Measurements from ENCODE around the gene EFEMP1. TPM values are rescaled to one million over a fixed set of nuclear protein-coding genes. Genes with fewer than 3 reads are reported as not detected.
A peak's percentile ranks its signal among the peaks of the same experiment; 100 is the strongest.

Gene EFEMP1
- total and polyA plus RNA-seq, 8 donors: 101 to 346 (median 151) TPM

GRCh38 chr2:55843994-55844345 is 79.6 kb downstream of the EFEMP1 start:
- Histone ChIP-seq H3K4me3 (no peak overlapping the region), H3K9me3 (peaks cover 0 to 2% of the 10 kb centered on the region in 2 donors), H3K27ac (peak overlapping the region; percentile 64 to 76), H3K4me1 (peaks cover 8 to 34% of the 10 kb centered on the region in 2 donors), H3K36me3 (no peaks in the 10 kb centered on the region), H3K27me3 (no peaks in the 10 kb centered on the region)
- intact Hi-C loops (cut with DNase I): no loop called here
- ATAC-seq: no peak
- no peak for DNase-seq
- no peak for TF ChIP-seq CTCF (IDR thresholded peaks at IDR 0.05)

DNA sequence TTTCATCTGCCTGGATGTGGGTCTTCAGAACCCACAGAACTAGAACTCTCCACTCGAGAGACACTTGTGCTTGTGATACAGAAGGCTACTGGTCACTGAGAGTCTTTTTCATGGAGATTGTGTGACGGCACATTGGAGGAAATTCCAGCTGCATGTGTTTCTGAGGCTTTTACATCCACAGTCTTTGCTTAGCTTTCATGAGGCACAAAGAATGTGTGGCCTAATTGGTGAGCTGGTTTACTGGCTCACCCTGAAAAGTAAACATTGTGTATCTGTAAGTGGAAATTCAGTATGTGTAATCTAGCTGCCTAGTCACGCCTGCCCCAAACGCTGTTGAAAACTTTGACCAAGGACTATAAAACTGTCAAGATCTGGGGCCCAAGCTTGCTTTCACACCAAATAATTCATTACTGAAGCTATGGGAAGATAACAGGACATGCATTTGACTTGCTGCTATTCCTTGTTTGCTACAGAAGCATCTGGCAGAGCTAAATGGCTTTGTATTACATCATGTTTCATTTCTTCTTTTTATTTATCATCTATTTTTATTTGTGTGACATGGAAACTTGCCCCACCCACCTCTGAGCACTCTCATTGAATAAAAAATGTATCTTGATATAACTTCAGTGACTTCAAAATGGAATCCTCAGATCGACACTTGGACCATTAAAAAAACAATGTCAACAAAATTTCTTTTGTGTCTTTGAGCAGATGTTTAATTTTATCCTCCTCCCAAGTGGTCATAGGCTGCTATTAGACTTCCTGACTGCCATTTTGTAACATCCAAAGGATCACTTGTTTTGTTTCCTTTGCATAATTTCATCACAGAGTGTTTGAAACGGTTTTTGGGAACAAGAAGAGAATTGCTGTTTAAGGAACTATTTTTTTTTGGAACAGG is 80.2 kb downstream of the EFEMP1 start:
- Histone ChIP-seq H3K27me3 (no peaks in the 10 kb centered on the region), H3K27ac (peak overlapping the region; percentile 64 to 76), H3K4me3 (no peak overlapping the region), H3K4me1 (peaks cover 8 to 34% of the 10 kb centered on the region in 2 donors), H3K9me3 (peaks cover 0 to 2% of the 10 kb centered on the region in 2 donors), H3K36me3 (no peaks in the 10 kb centered on the region)
- no peak for TF ChIP-seq CTCF (IDR thresholded peaks at IDR 0.05)
- intact Hi-C loops (cut with DNase I): no loop called here
- peak in 3 of 4 donors; percentile 54 to 76 (median 60) for DNase-seq
- ATAC-seq: peak; percentile 82

- peaks cover 8 to 34% of the 10 kb centered on the region in 2 donors for H3K4me1 ChIP-seq
- no peaks in the 10 kb centered on the region for H3K27me3 ChIP-seq
- peak overlapping the region; percentile 39 to 64 for H3K27ac ChIP-seq
- intact Hi-C loops (cut with DNase I): no loop called here
- ATAC-seq (no peak), DNase-seq (no peak)
- no peak for TF ChIP-seq CTCF (IDR thresholded peaks at IDR 0.05)
- no peaks in the 10 kb centered on the region for H3K36me3 ChIP-seq
- H3K9me3 ChIP-seq: peaks cover 0 to 2% of the 10 kb centered on the region in 2 donors
- H3K4me3 ChIP-seq: no peak overlapping the region
Measured at GRCh38 chr2:55842046-55842445, 81.5 kb downstream of the EFEMP1 start.

GRCh38 chr2:55840460-55840859 is 83.1 kb downstream of the EFEMP1 start:
- Histone ChIP-seq H3K36me3 (no peaks in the 10 kb centered on the region), H3K4me1 (peaks cover 8 to 34% of the 10 kb centered on the region in 2 donors), H3K9me3 (no peaks in the 10 kb centered on the region), H3K27ac (peak overlapping the region; percentile 63 to 79), H3K4me3 (no peak overlapping the region), H3K27me3 (no peaks in the 10 kb centered on the region)
- ATAC-seq: no peak
- intact Hi-C loops (cut with DNase I): no loop called here
- TF ChIP-seq CTCF (IDR thresholded peaks at IDR 0.05): no peak
- DNase-seq: no peak

- no peaks in the 10 kb centered on the region for H3K36me3 ChIP-seq
- H3K4me1 ChIP-seq: peaks cover 8 to 28% of the 10 kb centered on the region in 2 donors
- ATAC-seq (peak; percentile 79), DNase-seq (peak in 2 of 4 donors; percentile 51 to 84)
- intact Hi-C loops (cut with DNase I): no loop called here
- H3K9me3 ChIP-seq: no peaks in the 10 kb centered on the region
- H3K4me3 ChIP-seq: no peak overlapping the region
- no peaks in the 10 kb centered on the region for H3K27me3 ChIP-seq
- peak overlapping the region; percentile 63 to 79 for H3K27ac ChIP-seq
- TF ChIP-seq CTCF (IDR thresholded peaks at IDR 0.05): no peak
Measured at GRCh38 chr2:55839182-55839819, 84.3 kb downstream of the EFEMP1 start.

Data from left lung (tissue), 10 donors.